A673 (cell line): Measurements from ENCODE around the gene TPPP.

Experiments
- CTCF ChIP-seq: fragments of 300-800, 200-600 bp; sonication (generic); conservative IDR thresholded peaks from 2 replicates; pipeline ENCODE4 v1.5.1; 2017; ENCODE audit warnings: low read depth, mild to moderate bottlenecking, antibody characterized with exemption, low read length, moderate library complexity, mixed read lengths
- EZH2 ChIP-seq: fragments of 200-600 bp; sonication (generic); IDR thresholded peaks from 2 replicates; pipeline ENCODE4 v1.6.1; 2017; ENCODE audit warnings: borderline replicate concordance, low read depth, mild to moderate bottlenecking, mixed read lengths, antibody characterized with exemption, low read length; ENCODE audit not compliant: poor library complexity, severe bottlenecking

GRCh38 chr5:620152-620551 is 73.0 kb downstream of the TPPP start:
- TF ChIP-seq CTCF (no peak), EZH2 (no peak)
